Measurements from ENCODE around the gene PDE4D.
"Not testable (repeated sequence)": the region's sequence is repeated elsewhere in the genome, so short reads cannot be mapped to it uniquely, and the experiment has no call there.

PDE4D gene

DNA sequence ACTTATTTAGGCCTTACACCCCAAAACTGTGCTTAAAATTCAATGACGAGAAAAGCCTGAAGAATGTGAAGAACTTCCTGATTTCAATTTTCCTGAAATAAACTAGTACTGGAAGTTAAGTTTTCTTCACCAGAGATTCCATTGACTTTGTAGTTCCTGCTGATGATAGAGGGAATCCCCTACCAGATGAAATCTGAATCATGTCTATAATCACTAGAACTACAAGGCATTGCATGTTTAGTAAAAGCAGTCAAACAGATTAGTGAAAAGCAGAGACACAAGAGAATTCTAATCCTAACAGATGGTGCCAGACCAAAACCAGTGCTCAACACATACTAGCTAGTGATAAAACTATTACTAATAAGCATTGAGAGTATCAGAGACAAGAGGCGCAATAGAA, 130.0 kb downstream of the PDE4D start:
- no peaks in the 10 kb centered on the region for H3K4me1 ChIP-seq (ENCODE audit: low read length)
- H3K27me3 ChIP-seq (replicated peaks; ENCODE audit: insufficient read depth, low read length), result no peaks in the 10 kb centered on the region
- H3K4me3 ChIP-seq (ENCODE audit: low read length), result no peak overlapping the region
- H3K36me3 ChIP-seq (replicated peaks; ENCODE audit: insufficient read depth, low read length), result no peaks in the 10 kb centered on the region
- H3K9me2 ChIP-seq (replicated peaks; ENCODE audit: insufficient read depth, low read length), result no peaks in the 10 kb centered on the region
- no peak overlapping the region for H3K27ac ChIP-seq (ENCODE audit: low read length)
- H3K4me2 ChIP-seq (ENCODE audit: low read depth, low read length), result no peak overlapping the region
- H3K79me2 ChIP-seq (ENCODE audit: low read length), result no peaks in the 10 kb centered on the region
- H3F3A ChIP-seq (ENCODE audit: insufficient read depth, low read length), result no peaks in the 10 kb centered on the region
- H4K20me1 ChIP-seq (ENCODE audit: insufficient read depth, low read length), result no peaks in the 10 kb centered on the region
- TF ChIP-seq EZH2phosphoT487 (IDR thresholded peaks at IDR 0.05; ENCODE audit: low read length) (no peak), EZH2 (optimal IDR thresholded peaks at IDR 0.05; ENCODE audit: low read depth, low read length) (no peak)
- no peaks in the 10 kb centered on the region for H3K9me3 ChIP-seq (replicated peaks; ENCODE audit: insufficient read depth, low read length)
- DNase-seq, result no peak
- no peak overlapping the region for H3K9ac ChIP-seq (ENCODE audit: low read length)
- H2AFZ ChIP-seq (ENCODE audit: low read length), result no peak overlapping the region

DNA sequence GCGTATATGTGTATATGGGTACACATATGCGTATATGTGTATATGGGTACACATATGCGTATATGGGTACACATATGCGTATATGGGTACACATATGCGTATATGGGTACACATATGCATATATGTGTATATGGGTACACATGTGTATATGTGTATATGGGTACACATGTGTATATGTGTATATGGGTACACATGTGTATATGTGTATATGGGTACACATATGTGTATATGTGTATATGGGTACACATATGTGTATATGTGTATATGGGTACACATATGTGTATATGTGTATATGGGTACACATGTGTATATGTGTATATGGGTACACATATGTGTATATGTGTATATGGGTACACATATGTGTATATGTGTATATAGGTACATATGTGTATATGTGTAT, 131.3 kb downstream of the PDE4D start:
- not testable (repeated sequence) for H3F3A ChIP-seq (ENCODE audit: insufficient read depth, low read length)

DNA sequence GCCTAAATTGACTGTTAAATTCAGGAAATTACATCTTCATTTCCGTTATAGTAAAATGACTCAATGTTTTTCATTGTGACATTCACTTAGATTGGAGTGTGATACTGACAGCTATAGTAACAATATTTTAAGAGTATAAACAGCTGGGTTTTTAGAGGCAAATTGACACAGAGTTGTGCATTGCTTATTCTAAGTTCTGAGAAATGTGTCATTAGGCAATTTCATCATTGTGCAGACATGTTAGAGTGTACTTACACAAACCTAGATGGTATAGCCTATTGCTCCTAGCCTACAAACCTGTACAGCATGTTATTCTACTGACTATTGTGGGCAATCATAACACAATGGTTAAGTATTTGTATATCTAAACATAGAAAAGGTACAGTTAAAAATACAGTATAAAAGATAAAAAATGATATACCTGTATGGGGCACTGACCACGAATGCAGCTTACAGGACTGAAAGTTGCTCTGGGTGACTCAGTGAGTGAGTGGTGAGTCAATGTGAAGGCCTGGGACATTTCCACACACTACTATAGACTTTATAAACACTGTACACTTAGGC, 132.7 kb downstream of the PDE4D start:
- DNase-seq, result no peak
- no peaks in the 10 kb centered on the region for H3K36me3 ChIP-seq (replicated peaks; ENCODE audit: insufficient read depth, low read length)
- no peak overlapping the region for H3K9ac ChIP-seq (ENCODE audit: low read length)
- no peak for TF ChIP-seq EZH2 (optimal IDR thresholded peaks at IDR 0.05; ENCODE audit: low read depth, low read length)
- TF ChIP-seq, protein P1, sequence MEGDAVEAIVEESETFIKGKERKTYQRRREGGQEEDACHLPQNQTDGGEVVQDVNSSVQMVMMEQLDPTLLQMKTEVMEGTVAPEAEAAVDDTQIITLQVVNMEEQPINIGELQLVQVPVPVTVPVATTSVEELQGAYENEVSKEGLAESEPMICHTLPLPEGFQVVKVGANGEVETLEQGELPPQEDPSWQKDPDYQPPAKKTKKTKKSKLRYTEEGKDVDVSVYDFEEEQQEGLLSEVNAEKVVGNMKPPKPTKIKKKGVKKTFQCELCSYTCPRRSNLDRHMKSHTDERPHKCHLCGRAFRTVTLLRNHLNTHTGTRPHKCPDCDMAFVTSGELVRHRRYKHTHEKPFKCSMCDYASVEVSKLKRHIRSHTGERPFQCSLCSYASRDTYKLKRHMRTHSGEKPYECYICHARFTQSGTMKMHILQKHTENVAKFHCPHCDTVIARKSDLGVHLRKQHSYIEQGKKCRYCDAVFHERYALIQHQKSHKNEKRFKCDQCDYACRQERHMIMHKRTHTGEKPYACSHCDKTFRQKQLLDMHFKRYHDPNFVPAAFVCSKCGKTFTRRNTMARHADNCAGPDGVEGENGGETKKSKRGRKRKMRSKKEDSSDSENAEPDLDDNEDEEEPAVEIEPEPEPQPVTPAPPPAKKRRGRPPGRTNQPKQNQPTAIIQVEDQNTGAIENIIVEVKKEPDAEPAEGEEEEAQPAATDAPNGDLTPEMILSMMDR (IDR thresholded peaks at IDR 0.05; ENCODE audit: low read length), result no peak
- TF ChIP-seq EZH2phosphoT487 (IDR thresholded peaks at IDR 0.05; ENCODE audit: low read length), result no peak
- no peaks in the 10 kb centered on the region for H3K9me2 ChIP-seq (replicated peaks; ENCODE audit: insufficient read depth, low read length)
- H4K20me1 ChIP-seq (ENCODE audit: insufficient read depth, low read length), result no peaks in the 10 kb centered on the region
- no peaks in the 10 kb centered on the region for H3F3A ChIP-seq (ENCODE audit: insufficient read depth, low read length)
- no peak overlapping the region for H3K4me3 ChIP-seq (ENCODE audit: low read length)
- no peak overlapping the region for H2AFZ ChIP-seq (ENCODE audit: low read length)
- H3K27ac ChIP-seq (ENCODE audit: low read length), result no peak overlapping the region
- no peaks in the 10 kb centered on the region for H3K79me2 ChIP-seq (ENCODE audit: low read length)
- no peaks in the 10 kb centered on the region for H3K4me1 ChIP-seq (ENCODE audit: low read length)
- H3K9me3 ChIP-seq (replicated peaks; ENCODE audit: insufficient read depth, low read length), result no peaks in the 10 kb centered on the region
- H3K27me3 ChIP-seq (replicated peaks; ENCODE audit: insufficient read depth, low read length), result no peaks in the 10 kb centered on the region
- H3K4me2 ChIP-seq (ENCODE audit: low read depth, low read length), result no peak overlapping the region

More for the DNA sequence above, 131.3 kb downstream of the PDE4D start:
- not testable (repeated sequence) for H4K20me1 ChIP-seq (ENCODE audit: insufficient read depth, low read length); DNase-seq; H3K9ac ChIP-seq (ENCODE audit: low read length); H3K9me2 ChIP-seq (replicated peaks; ENCODE audit: insufficient read depth, low read length); H3K4me2 ChIP-seq (ENCODE audit: low read depth, low read length); H3K79me2 ChIP-seq (ENCODE audit: low read length); H3K36me3 ChIP-seq (replicated peaks; ENCODE audit: insufficient read depth, low read length); H3K4me3 ChIP-seq (ENCODE audit: low read length); H3K27ac ChIP-seq (ENCODE audit: low read length); H3K9me3 ChIP-seq (replicated peaks; ENCODE audit: insufficient read depth, low read length); H2AFZ ChIP-seq (ENCODE audit: low read length); H3K4me1 ChIP-seq (ENCODE audit: low read length); H3K27me3 ChIP-seq (replicated peaks; ENCODE audit: insufficient read depth, low read length)

DNA sequence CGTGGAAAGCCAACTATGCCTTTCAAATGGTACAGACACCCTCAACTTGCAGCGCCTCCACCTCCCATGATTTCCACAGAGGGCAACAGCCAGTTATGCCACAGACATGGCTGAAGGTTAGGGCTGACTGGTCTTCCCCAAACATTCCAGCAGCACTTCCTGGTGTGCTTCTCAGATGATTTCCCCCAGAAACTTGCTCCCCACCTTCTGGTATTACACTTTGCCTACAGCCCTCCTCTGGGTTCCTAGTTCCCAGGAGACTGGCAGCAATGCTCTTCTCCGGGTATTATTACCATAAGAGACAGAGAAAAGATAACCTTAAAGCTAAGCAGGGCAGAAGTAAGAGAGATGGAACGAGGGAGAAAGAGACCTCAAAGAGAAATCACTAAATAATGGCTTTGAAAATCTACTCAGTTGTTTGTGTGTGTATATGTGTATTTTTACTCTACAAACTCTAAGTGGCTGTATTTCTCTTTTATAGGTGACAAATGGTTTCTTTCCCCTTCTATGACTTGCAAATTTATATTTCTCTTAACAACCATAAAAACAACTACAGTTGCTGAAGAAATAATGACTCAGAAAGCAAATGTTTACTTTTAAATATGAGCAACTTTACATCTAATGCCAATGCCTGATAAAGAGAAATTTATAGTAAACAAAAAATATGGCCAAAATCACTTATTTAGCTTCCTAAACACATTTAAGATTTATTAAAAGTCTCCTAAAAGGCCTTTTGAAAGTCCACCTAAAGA, 133.8 kb downstream of the PDE4D start:
- H3K9me3 ChIP-seq (replicated peaks; ENCODE audit: insufficient read depth, low read length), result no peaks in the 10 kb centered on the region
- H3K36me3 ChIP-seq (replicated peaks; ENCODE audit: insufficient read depth, low read length), result no peaks in the 10 kb centered on the region
- no peaks in the 10 kb centered on the region for H3F3A ChIP-seq (ENCODE audit: insufficient read depth, low read length)
- H2AFZ ChIP-seq (ENCODE audit: low read length), result no peak overlapping the region
- H3K9ac ChIP-seq (ENCODE audit: low read length), result no peak overlapping the region
- no peak overlapping the region for H3K4me3 ChIP-seq (ENCODE audit: low read length)
- no peak overlapping the region for H3K4me2 ChIP-seq (ENCODE audit: low read depth, low read length)
- DNase-seq, result no peak
- no peaks in the 10 kb centered on the region for H3K4me1 ChIP-seq (ENCODE audit: low read length)
- no peaks in the 10 kb centered on the region for H3K79me2 ChIP-seq (ENCODE audit: low read length)
- H4K20me1 ChIP-seq (ENCODE audit: insufficient read depth, low read length), result no peaks in the 10 kb centered on the region
- TF ChIP-seq EZH2 (optimal IDR thresholded peaks at IDR 0.05; ENCODE audit: low read depth, low read length), result no peak
- H3K27ac ChIP-seq (ENCODE audit: low read length), result no peak overlapping the region
- no peaks in the 10 kb centered on the region for H3K9me2 ChIP-seq (replicated peaks; ENCODE audit: insufficient read depth, low read length)
- H3K27me3 ChIP-seq (replicated peaks; ENCODE audit: insufficient read depth, low read length), result no peaks in the 10 kb centered on the region

Data from MM.1S (cell line).